H1 (cell line): Measurements from ENCODE around the gene SMIM1. TPM values are rescaled to one million over a fixed set of nuclear protein-coding genes. Genes with fewer than 3 reads are reported as not detected.

Source experiments
- CTCF ChIA-PET: fragments of 300-600 bp; sonication (Branson Sonifier 250); formaldehyde crosslinking; loops from one replicate; lab custom pipeline; 2021; ENCODE audit not compliant: partially characterized antibody; lab: Charles Lee
- POLR2A ChIA-PET: fragments of 300-600 bp; sonication (Branson Sonifier 250); formaldehyde crosslinking; loops from one replicate; lab custom pipeline; 2021; ENCODE audit warnings: inconsistent platforms; ENCODE audit not compliant: partially characterized antibody; lab: Charles Lee
- DNase-seq, 2 experiments: peaks; one replicate each; pipeline versions ENCODE4 v3.0.0 to v3.0.0-alpha.2; 2010 to 2022; ENCODE audit warnings: low spot score in 2 of 2, low read depth in 1 of 2, mixed read lengths in 1 of 2
- FAIRE-seq: peaks from 2 replicates; lab custom pipeline; 2011; peaks lifted over from hg19 to GRCh38; lab: Jason Lieb, UNC
- H2AFZ ChIP-seq: 2 replicates; pipeline ENCODE4 v1.8.1; 2012; ENCODE audit warnings: low read length, inconsistent platforms
- H2AK5ac ChIP-seq: 2 replicates; pipeline ENCODE4 v1.6.1; 2013; ENCODE audit warnings: low read depth, low read length
- H2BK120ac ChIP-seq: replicated peaks from 2 replicates; pipeline ENCODE3; 2013; ENCODE audit warnings: low read depth, low read length, inconsistent platforms
- H2BK12ac ChIP-seq: 2 replicates; pipeline ENCODE4 v1.6.1; 2013; ENCODE audit warnings: low read depth, low read length
- H2BK15ac ChIP-seq: 2 replicates; pipeline ENCODE4 v1.6.1; 2013; ENCODE audit warnings: low read length
- H2BK20ac ChIP-seq: 2 replicates; pipeline ENCODE4 v1.6.1; 2013; ENCODE audit warnings: low read length
- H2BK5ac ChIP-seq: 2 replicates; pipeline ENCODE4 v1.6.1; 2013; ENCODE audit warnings: low read depth, low read length
- H3K14ac ChIP-seq: 2 replicates; pipeline ENCODE4 v1.6.1; 2013; ENCODE audit warnings: inconsistent platforms; ENCODE audit not compliant: insufficient read length
- H3K18ac ChIP-seq: 2 replicates; pipeline ENCODE4 v1.6.1; 2013; ENCODE audit warnings: low read length; ENCODE audit errors: extremely low read depth
- H3K23ac ChIP-seq: 2 replicates; pipeline ENCODE4 v1.6.1; 2013; ENCODE audit warnings: inconsistent platforms; ENCODE audit not compliant: insufficient read length
- H3K23me2 ChIP-seq: 2 replicates; pipeline ENCODE4 v1.6.1; 2013; ENCODE audit warnings: low read depth, low read length
- H3K27ac ChIP-seq: 2 replicates; pipeline ENCODE4 v1.6.1; 2011; ENCODE audit warnings: low read depth, low read length, inconsistent platforms
- H3K27me3 ChIP-seq, 4 experiments: replicated peaks in 1 of 4; 1 replicate in 1 of 4; 2 replicates in 3 of 4; pipeline versions ENCODE4 v1.6.1 to v1.8.1; 2011 to 2013; ENCODE audit warnings: low read length in 3 of 4, mild to moderate bottlenecking in 3 of 4, inconsistent platforms in 2 of 4, mixed read lengths in 2 of 4, moderate library complexity in 1 of 4; ENCODE audit not compliant: control insufficient read depth in 3 of 4, insufficient read depth in 3 of 4; ENCODE audit errors: extremely low read depth in 1 of 4
- H3K36me3 ChIP-seq, 4 experiments: 2 replicates each; pipeline versions ENCODE4 v1.6.1 to v1.8.1; 2011 to 2013; ENCODE audit warnings: mild to moderate bottlenecking in 4 of 4, low read length in 3 of 4, moderate library complexity in 2 of 4, control low read depth in 1 of 4, inconsistent platforms in 1 of 4; ENCODE audit not compliant: insufficient read depth in 4 of 4, control insufficient read depth in 2 of 4
- H3K4ac ChIP-seq: replicated peaks from 2 replicates; pipeline ENCODE3; 2013; ENCODE audit warnings: low read length, low read depth, mixed read lengths, inconsistent platforms; ENCODE audit not compliant: insufficient read length
- H3K4me1 ChIP-seq, 4 experiments: replicated peaks in 1 of 4; 1 replicate in 1 of 4; 2 replicates in 3 of 4; pipeline versions ENCODE4 v1.6.1 to v1.8.1; 2011 to 2013; ENCODE audit warnings: low read length in 3 of 4, inconsistent platforms in 2 of 4, mixed read lengths in 1 of 4; ENCODE audit not compliant: insufficient read depth in 4 of 4, control insufficient read depth in 3 of 4
- H3K4me2 ChIP-seq, 2 experiments: 2 replicates each; pipeline versions ENCODE4 v1.6.1 to v1.8.1; 2011 to 2013; ENCODE audit warnings: low read depth in 2 of 2, low read length in 2 of 2, control low read depth in 1 of 2, inconsistent platforms in 1 of 2, mild to moderate bottlenecking in 1 of 2; ENCODE audit not compliant: insufficient read depth in 1 of 2
- H3K4me3 ChIP-seq, 4 experiments: fragments of 200-600, 300-600 bp in 1 of 4; sonication (generic), shearing (Covaris generic), sonication (Bioruptor Twin) in 1 of 4; 2 replicates each; pipeline versions ENCODE4 v1.5.1 to v1.8.1; 2011 to 2016; ENCODE audit warnings: low read length in 4 of 4, low read depth in 3 of 4, control low read depth in 2 of 4, inconsistent platforms in 2 of 4, mild to moderate bottlenecking in 2 of 4, mixed read lengths in 1 of 4, moderate library complexity in 1 of 4; ENCODE audit not compliant: insufficient read depth in 2 of 4; ENCODE audit errors: extremely low read depth in 1 of 4
- H3K56ac ChIP-seq: replicated peaks from 2 replicates; pipeline ENCODE3; 2013; ENCODE audit warnings: low read depth, mild to moderate bottlenecking, mixed read lengths, low read length, inconsistent platforms; ENCODE audit not compliant: insufficient read length
- H3K79me1 ChIP-seq: 2 replicates; pipeline ENCODE4 v1.6.1; 2013; ENCODE audit warnings: low read depth, low read length, control low read depth
- H3K79me2 ChIP-seq, 2 experiments: 2 replicates each; pipeline versions ENCODE4 v1.6.1 to v1.8.1; 2012 to 2013; ENCODE audit warnings: low read length in 2 of 2, mild to moderate bottlenecking in 2 of 2, inconsistent platforms in 1 of 2; ENCODE audit not compliant: insufficient read depth in 2 of 2, control insufficient read depth in 1 of 2
- H3K9ac ChIP-seq, 4 experiments: replicated peaks in 1 of 4; 1 replicate in 1 of 4; 2 replicates in 3 of 4; pipeline versions ENCODE4 v1.6.1 to v1.8.1; 2011 to 2013; ENCODE audit warnings: low read depth in 3 of 4, low read length in 3 of 4, control low read depth in 2 of 4, mild to moderate bottlenecking in 2 of 4, moderate library complexity in 2 of 4, inconsistent platforms in 1 of 4; ENCODE audit errors: extremely low read depth in 1 of 4
- H3K9me3 ChIP-seq, 2 experiments: 2 replicates each; pipeline versions ENCODE4 v1.6.1 to v1.8.1; 2012 to 2013; ENCODE audit warnings: mild to moderate bottlenecking in 2 of 2, moderate library complexity in 2 of 2, control low read depth in 1 of 2, inconsistent platforms in 1 of 2, low read depth in 1 of 2, low read length in 1 of 2, mixed read lengths in 1 of 2; ENCODE audit not compliant: insufficient read depth in 2 of 2
- H4K20me1 ChIP-seq, 2 experiments: replicated peaks in 1 of 2; 2 replicates each; pipeline versions ENCODE3 to v1.8.1; 2011 to 2013; ENCODE audit warnings: inconsistent platforms in 2 of 2, low read length in 2 of 2, mild to moderate bottlenecking in 1 of 2; ENCODE audit not compliant: insufficient read depth in 2 of 2, control insufficient read depth in 1 of 2
- H4K5ac ChIP-seq: 2 replicates; pipeline ENCODE4 v1.6.1; 2013; ENCODE audit warnings: low read length, low read depth, mixed read lengths, inconsistent platforms; ENCODE audit not compliant: insufficient read length
- H4K8ac ChIP-seq: 2 replicates; pipeline ENCODE4 v1.8.0; 2013; ENCODE audit warnings: mild to moderate bottlenecking, moderate library complexity, low read length, inconsistent platforms; ENCODE audit not compliant: insufficient read depth; ENCODE audit errors: extremely low read depth
- H4K91ac ChIP-seq: replicated peaks from 2 replicates; pipeline ENCODE3; 2013; ENCODE audit warnings: low read length, mixed read lengths, inconsistent platforms; ENCODE audit not compliant: insufficient read length
- CBX8 ChIP-seq: fragments of 300-800, 300-1000 bp; sonication (generic); IDR thresholded peaks from 2 replicates; pipeline ENCODE4 v1.7.1; 2016; ENCODE audit warnings: low read depth, low read length, borderline replicate concordance
- CTBP2 ChIP-seq: IDR thresholded peaks from 2 replicates; pipeline ENCODE4 v1.7.0; 2011; ENCODE audit warnings: borderline replicate concordance, mild to moderate bottlenecking, moderate library complexity, mixed read lengths, low read length; ENCODE audit not compliant: insufficient read depth, insufficient read length
- EP300 ChIP-seq, 2 experiments: IDR thresholded peaks; 1 replicate in 1 of 2; 2 replicates in 1 of 2; pipeline ENCODE4 v1.6.1; 2011 to 2012; ENCODE audit warnings: low read depth in 2 of 2, low read length in 2 of 2, mild to moderate bottlenecking in 2 of 2, borderline replicate concordance in 1 of 2, inconsistent platforms in 1 of 2, moderate library complexity in 1 of 2
- KDM5A ChIP-seq: fragments of 200-600 bp; IDR thresholded peaks from 2 replicates; pipeline ENCODE4 v1.7.1; 2012; ENCODE audit warnings: mild to moderate bottlenecking, low read length, inconsistent platforms, mixed read lengths
- NANOG ChIP-seq: IDR thresholded peaks from 2 replicates; pipeline ENCODE4 v1.6.1; 2011; ENCODE audit warnings: low read length, low read depth, mild to moderate bottlenecking, inconsistent platforms; ENCODE audit not compliant: insufficient read depth, poor library complexity, severe bottlenecking
- NRF1 ChIP-seq: IDR thresholded peaks from 2 replicates; pipeline ENCODE4 v1.6.1; 2011; ENCODE audit warnings: mild to moderate bottlenecking, low read depth, low read length, improper control_type of control experiment
- RAD21 ChIP-seq, 2 experiments: IDR thresholded peaks in 1 of 2; conservative IDR thresholded peaks in 1 of 2; 2 replicates each; pipeline ENCODE4 v1.6.1; 2011; ENCODE audit warnings: low read depth in 2 of 2, low read length in 2 of 2, improper control_type of control experiment in 1 of 2, inconsistent platforms in 1 of 2, mild to moderate bottlenecking in 1 of 2, moderate library complexity in 1 of 2
- RXRA ChIP-seq: IDR thresholded peaks from 2 replicates; pipeline ENCODE4 v1.6.1; 2011; ENCODE audit warnings: low read depth, mild to moderate bottlenecking, low read length, moderate library complexity; ENCODE audit not compliant: insufficient read depth
- SP4 ChIP-seq: IDR thresholded peaks from 2 replicates; pipeline ENCODE4 v1.6.1; 2012; ENCODE audit warnings: low read length, inconsistent platforms
- ZNF274 ChIP-seq: IDR thresholded peaks from 2 replicates; pipeline ENCODE4 v1.7.0; 2012; ENCODE audit warnings: low read length, borderline replicate concordance; ENCODE audit errors: extremely low read depth
- WGBS, 2 experiments: shearing (Covaris generic) in 1 of 2; methylation state at CpG; one replicate each; pipeline versions ENCODE4 v1.1.6 to v1.1.7; 2013 to 2015; ENCODE audit warnings: low lambda C conversion rate in 2 of 2, mixed read lengths in 2 of 2, inconsistent platforms in 1 of 2, low coverage in 1 of 2, missing lambda C conversion rate in 1 of 2; ENCODE audit not compliant: insufficient replicate concordance in 2 of 2, insufficient coverage in 1 of 2, insufficient read length in 1 of 2; ENCODE audit errors: extremely low coverage in 1 of 2, missing lambda C conversion rate in 1 of 2; 5-methylcytosine and 5-hydroxymethylcytosine counted together
- polyA plus RNA-seq, 7 experiments: library from polyadenylated mRNA; depleted of rRNA in 3 of 7; stranded (reverse) in 5 of 7; unstranded in 2 of 7; fragments of >200 nt in 5 of 7; fragments of 200-250 nt in 2 of 7; gene quantifications; 1 replicate in 5 of 7; 2 replicates in 1 of 7; 4 replicates in 1 of 7; pipeline versions ENCODE4 v1.2.1 to v1.2.3, GENCODE V29; 2011 to 2013; ENCODE audit warnings: missing spikeins in 2 of 7, mixed read lengths in 2 of 7
- total RNA-seq: library from RNA; stranded (reverse); fragmentation: NEBNext Ultra II Directional; extraction: Animal tissue kit (Norgen Biotek cat#: 25700); gene quantifications from 2 replicates; pipeline ENCODE4 v1.2.1, GENCODE V29; 2021
- TF ChIP-seq, protein P1 (sequence below): IDR thresholded peaks from 2 replicates; pipeline ENCODE4 v1.6.1; 2012; ENCODE audit warnings: inconsistent platforms

The SMIM1 gene
- total and polyA plus RNA-seq, 2 of the 8 experiments (the other 6 are each of a cell fraction or from before 2014, with no cell fraction given): 7.7 to 9.7 TPM

GRCh38 chr1:3821447-3821846 is 48.9 kb downstream of the SMIM1 start:
- Histone ChIP-seq H2BK12ac (no peak overlapping the region), H3K9ac (no peak overlapping the region), H3K14ac (no peak overlapping the region), H3K4me3 (no peak overlapping the region), H3K79me2 (no peaks in the 10 kb centered on the region), H2AFZ (no peak overlapping the region), H3K9me3 (no peaks in the 10 kb centered on the region), H3K36me3 (peaks cover 0 to 6% (median 0%) of the 10 kb centered on the region in 4 experiments; a peak in 3 of 8 replicates), H2AK5ac (no peak overlapping the region), H3K23me2 (no peaks in the 10 kb centered on the region), H4K5ac (no peak overlapping the region), H4K91ac (no peak overlapping the region), H2BK5ac (no peak overlapping the region), H3K18ac (no peak overlapping the region), H4K8ac (no peak overlapping the region), H3K79me1 (no peaks in the 10 kb centered on the region), H3K4me2 (no peak overlapping the region), H3K23ac (no peak overlapping the region), H3K4ac (no peak overlapping the region), H3K56ac (no peak overlapping the region), H2BK120ac (no peak overlapping the region), H4K20me1 (peaks cover 1 to 10% of the 10 kb centered on the region in 2 experiments), H2BK20ac (no peak overlapping the region), H3K27me3 (no peaks in the 10 kb centered on the region), H3K4me1 (no peaks in the 10 kb centered on the region; a peak in 1 of 7 replicates), H2BK15ac (no peak overlapping the region), H3K27ac (no peak overlapping the region)
- no peak for DNase-seq
- ChIA-PET POLR2A (interaction anchor here (0.5 to 1.5 kb wide), 4 partner anchors 11 to 303 kb away, joined by 3 to 4 read pairs (median 3); no protein-coding TSS in a partner anchor), CTCF (interaction anchor here (0.6 to 1.8 kb wide), 6 partner anchors 10 to 86 kb away, joined by 3 to 8 read pairs (median 3); no protein-coding TSS in a partner anchor)
- FAIRE-seq: no peak
- 94% methylated on average over 13 of the region's 13 CpGs; no CpG with 5 or more reads in 1 of the 2 experiments for WGBS, 2 experiments
- TF ChIP-seq RAD21 (IDR thresholded peaks at IDR 0.05 in 1 of 2, conservative IDR thresholded peaks at IDR 0.05 in 1 of 2; ENCODE audit: low read depth in 2 of 2, low read length in 2 of 2) (no peak), CTBP2 (no peak), CBX8 (no peak), EP300 (IDR thresholded peaks at IDR 0.05; ENCODE audit: borderline replicate concordance in 1 of 2, low read depth in 2 of 2, low read length in 2 of 2) (no peak), ZNF274 (no peak), SP4 (no peak), NRF1 (no peak), RXRA (no peak), NANOG (no peak), KDM5A (no peak)
- TF ChIP-seq, protein P1, sequence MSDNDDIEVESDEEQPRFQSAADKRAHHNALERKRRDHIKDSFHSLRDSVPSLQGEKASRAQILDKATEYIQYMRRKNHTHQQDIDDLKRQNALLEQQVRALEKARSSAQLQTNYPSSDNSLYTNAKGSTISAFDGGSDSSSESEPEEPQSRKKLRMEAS: no peak
